Gastrocnemius medialis (tissue), 4 donors: ENCODE data around the gene SCN10A.

Source experiments
- CTCF ChIP-seq, 5 experiments: fragments of 450-650 bp in 3 of 5; fragments of 200-600 bp in 2 of 5; sonication (generic) in 2 of 5; IDR thresholded peaks in 4 of 5; conservative IDR thresholded peaks in 1 of 5; 1 replicate in 4 of 5; 2 replicates in 1 of 5; pipeline ENCODE4 v1.5.1; 2016 to 2019; ENCODE audit warnings: antibody characterized with exemption in 5 of 5, mild to moderate bottlenecking in 3 of 5, moderate library complexity in 3 of 5
- POLR2A ChIP-seq, 2 donors: fragments of 450-650 bp; IDR thresholded peaks; one replicate each; pipeline ENCODE4 v1.6.1; 2017; ENCODE audit warnings: antibody characterized with exemption in 2 of 2, mild to moderate bottlenecking in 2 of 2, moderate library complexity in 2 of 2

- TF ChIP-seq CTCF (IDR thresholded peaks at IDR 0.05 in 4 of 5, conservative IDR thresholded peaks at IDR 0.05 in 1 of 5) (no peak), POLR2A (IDR thresholded peaks at IDR 0.05) (no peak)
These were observed 153.5 kb downstream of the SCN10A start for GRCh38 chr3:38662544-38662943.
